ENCODE results near the gene PCBP3.

The PCBP3 gene

DNA sequence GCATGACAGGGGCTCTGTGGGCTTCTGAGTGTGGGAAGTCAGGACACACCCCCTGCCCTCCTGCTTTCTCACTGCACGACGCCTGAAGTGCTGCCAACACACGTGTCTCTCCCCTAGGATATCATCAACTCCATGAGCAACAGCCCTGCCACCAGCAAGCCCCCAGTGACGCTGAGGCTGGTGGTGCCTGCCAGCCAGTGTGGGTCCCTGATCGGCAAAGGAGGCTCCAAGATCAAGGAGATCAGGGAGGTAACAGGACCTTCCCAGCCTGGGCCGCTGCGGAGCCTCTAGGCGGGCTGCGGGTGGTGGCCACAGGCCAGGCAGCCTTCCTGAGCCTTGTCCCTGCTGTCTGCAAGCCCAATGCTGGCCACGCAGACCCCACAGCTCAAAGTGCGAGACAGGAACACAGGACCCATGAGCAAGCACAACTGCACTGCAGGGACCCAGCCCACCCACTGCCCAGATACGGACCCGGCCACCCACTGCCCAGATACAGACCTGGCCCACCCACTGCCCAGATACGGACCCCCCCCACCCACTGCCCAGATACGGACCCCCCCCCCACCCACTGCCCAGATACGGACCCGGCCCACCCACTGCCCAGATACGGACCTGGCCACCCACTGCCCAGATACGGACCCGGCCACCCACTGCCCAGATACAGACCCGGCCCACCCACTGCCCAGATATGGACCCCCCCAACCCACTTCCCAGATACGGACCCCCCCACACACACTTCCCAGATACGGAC lies 265.9 kb downstream of the PCBP3 start:
- no peak for DNase-seq (ENCODE audit: low read depth in 2 of 2)

DNA sequence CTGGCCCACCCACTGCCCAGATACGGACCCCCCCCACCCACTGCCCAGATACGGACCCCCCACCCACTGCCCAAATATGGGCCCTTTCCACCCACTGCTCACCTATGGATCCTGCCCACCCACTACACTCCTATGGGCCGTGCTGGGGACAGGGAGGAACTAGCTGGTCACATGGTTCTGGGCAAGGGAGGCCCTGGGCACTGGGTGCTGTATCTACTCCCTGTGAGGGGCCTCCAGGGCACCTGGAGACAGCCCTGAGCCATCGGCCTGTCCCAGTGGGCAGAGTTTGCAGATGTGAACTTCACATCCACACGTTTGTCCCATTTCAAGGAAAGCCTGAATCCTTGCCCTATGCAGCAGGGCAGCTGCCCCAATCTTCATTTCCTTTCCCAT lies 266.6 kb downstream of the PCBP3 start:
- DNase-seq (ENCODE audit: low read depth in 2 of 2): no peak

DNA sequence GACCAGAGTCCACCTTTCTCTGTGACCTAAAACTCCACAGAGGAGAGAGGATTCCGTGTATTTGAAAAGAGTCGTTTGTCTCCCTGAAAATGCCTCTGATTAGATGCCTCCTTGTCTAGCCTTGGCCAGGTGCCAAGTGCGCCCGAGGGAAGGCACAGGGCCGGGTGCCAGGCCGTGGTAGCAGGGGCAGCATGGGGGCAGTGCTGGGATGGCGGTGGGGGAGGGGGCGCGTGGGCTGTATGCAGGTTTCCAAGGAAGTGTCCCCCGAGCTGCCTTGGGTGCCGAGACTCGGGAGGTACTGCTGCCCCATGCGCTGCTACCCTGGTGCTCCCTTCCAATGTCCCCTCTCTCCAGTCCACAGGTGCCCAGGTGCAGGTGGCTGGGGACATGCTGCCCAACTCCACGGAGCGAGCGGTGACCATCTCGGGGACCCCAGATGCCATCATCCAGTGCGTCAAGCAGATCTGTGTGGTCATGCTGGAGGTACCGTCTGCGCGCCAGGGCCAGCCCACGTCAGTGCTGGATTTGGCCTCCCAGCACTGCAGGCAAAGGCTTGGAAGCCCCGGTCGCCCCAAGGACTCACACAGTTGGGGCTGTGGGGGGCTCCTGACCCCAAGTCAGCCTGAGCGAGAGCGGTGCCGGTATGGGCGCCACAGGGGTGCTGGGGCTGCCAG lies 267.2 kb downstream of the PCBP3 start:
- DNase-seq (ENCODE audit: low read depth in 2 of 2): no peak

DNA sequence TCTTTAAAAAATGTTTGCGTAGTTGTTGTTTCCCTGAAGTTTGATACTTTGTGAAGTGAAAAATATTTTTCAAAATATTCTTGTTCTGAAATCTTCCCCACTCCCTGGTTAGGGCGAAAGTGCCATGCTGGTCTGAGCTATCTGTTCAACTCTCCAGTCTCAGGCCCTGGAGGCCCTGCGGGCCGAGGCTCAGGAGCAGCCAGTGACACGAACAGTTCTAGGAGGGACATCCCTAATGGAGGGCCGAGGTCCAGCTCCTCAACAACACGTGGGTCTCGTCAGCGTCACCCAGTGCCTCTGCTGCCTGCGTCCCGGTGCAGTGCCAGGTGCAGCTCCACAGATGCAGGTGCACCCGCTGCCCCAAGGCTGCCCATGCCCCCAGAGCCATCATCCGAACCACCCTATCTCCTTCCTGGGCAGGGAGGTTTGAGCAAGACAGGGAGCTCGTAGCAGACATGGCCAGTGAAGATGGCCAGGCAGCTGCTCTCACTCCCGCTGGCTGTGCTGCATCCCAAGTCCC lies 268.3 kb downstream of the PCBP3 start:
- no peak for DNase-seq (ENCODE audit: low read depth in 2 of 2)

DNA sequence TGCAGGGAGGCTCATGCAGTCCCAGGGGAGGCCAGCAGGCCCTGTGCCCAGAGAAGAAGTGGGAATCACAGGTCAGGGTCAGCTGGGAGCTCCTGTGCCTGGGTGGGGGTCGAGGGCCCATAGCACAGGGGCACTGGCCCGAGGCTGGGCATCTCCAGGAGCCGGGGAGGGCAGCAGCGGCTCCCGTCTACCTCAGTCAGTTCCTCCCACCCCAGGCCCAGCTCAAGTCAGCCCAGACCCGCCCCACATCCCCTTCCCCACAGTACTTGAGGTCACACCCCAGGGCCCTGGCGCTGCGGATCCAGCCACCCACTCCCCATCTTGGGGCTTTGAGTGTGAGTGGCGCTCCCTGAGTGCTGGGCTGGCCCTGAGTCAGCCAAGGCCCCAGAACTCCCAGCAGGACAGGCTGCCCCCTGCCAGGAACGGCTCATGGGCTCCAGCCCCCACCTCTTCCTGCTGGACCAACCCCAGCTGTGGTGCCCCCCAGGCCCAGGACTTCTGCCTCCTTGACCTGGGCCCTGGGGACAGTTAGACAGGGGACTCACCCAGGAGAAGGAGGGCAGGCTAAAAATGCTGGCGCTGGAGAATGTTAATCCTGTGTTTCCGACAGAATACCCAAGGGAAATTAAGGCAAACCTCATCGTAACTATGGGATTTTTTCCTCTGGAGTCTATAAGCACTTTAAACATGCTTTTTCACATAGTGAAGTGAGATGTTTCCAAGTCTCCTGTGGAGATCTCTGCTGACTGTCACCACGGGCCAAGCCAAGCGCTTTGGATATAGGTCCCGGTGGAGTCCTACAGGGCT lies 269.3 kb downstream of the PCBP3 start:
- DNase-seq (ENCODE audit: low read depth in 2 of 2): no peak

DNA sequence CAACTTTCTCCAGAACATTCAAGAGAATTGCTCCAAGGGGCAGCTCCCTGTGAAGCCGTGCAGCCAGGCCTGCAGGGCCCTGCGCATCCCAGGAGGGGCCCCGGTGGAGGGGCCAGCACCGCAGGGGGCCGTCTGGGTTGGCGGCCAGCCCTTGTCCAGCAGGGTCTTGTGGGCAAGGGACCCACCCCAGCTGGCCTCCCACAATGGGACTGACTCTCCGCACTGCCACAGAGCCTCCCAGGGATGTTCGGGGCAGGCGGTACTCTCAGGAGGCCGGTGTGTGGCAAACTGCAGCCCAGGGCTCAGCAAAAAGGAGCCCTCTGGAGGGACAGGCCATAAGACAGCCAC lies 269.9 kb downstream of the PCBP3 start:
- no peak for DNase-seq (ENCODE audit: low read depth in 2 of 2)

DNA sequence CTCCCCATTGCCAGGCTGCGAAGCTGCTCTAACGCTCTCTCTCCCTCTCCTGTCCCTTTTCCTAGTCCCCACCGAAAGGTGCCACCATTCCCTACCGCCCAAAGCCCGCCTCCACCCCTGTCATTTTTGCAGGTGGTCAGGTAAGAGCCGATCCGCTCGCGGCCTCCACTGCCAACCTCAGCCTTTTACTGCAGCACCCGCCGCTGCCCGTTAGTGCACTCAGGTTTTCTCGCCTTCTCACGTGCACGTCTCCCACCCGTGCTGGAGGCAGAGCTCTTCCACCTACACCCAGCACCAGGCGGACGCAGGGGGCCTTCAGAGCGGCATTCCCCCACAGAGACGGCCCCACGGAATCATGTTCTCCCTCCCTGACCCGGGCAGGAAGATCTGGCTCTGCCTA lies 270.4 kb downstream of the PCBP3 start:
- no peak for DNase-seq (ENCODE audit: low read depth in 2 of 2)

DNA sequence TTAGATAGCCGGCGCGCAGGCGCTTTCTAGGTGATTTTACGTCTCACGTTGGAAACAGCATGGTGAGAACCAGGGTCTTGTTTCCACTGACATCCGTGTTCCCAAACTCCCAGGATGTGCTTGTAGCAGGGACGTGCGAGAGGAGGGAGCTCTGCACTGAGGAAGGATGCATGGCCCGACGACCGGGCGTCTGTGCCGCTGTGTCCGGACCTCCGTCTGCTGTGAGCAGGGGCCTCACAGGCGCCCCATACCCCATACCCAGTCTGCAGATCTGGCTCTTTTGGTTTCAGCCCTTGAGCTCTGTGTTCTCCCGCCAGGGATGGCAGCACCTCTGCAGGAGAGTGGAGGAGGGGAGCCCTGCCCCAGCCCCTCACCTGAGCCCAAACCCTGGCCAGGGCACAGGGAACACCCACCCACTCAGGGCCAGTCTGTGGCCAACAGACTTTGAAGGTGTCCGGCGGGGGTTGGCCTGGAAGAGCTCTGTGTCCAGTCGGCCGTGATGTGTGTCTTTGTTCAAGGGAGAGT lies 270.9 kb downstream of the PCBP3 start:
- no peak for DNase-seq (ENCODE audit: low read depth in 2 of 2)

DNA sequence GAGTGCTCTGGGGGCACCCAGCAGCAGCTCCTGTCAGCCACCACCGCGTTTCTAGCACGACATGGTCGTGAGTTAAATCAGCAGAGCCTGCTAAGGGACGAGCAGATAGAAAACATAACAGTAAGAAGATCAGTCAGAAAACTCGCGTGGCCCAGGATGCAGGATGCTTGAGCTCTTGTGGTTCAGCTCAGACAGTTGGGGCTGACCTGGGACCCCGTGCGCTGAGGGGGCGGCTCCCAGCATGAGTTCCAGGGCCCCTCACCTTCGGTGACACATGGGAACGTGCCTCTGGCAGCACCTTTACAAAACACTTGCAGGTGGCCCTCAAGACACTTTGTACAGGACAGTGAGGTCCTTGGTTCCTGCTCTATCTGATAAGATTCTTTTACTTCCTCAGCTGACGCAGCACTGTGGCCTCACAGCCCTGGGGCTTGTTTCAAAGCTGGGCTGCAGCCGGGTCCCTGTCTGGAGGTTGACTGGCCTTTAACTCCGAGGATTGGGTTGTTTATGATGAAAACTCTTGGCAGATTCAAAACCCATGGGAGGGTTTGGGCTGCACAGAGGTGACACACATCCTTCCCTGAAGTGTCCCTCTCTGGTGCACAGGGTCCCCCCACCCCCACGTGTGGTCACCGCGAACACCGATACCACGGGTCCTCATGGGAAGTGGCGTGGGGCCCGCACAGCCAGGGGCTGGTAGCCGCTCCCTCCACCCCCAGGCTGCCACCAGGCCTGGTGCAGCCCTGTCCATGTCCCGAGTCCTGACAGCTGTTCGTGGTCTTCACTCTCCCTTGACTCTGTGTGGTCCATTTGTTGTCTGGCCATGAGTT lies 272.7 kb downstream of the PCBP3 start:
- DNase-seq (ENCODE audit: low read depth in 2 of 2): no peak

DNA sequence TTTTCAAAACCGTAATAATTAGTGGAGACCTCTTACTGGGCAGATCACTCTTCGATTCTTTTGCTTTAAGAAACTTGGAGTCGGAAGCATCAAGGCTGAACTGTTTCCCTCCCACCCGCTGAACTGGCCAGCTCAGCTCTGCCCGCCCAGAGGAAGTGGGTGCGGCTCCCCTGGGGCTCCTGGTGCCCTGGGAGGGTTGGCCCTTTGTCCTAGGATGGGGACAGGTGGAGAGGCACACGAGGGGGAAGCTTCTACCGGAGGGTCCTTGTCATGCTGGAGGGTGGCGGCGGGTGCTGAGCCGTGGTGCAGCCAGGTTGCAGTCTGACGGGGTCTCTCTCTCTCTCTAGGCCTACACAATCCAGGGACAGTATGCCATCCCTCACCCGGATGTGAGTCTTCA lies 273.7 kb downstream of the PCBP3 start:
- no peak for DNase-seq (ENCODE audit: low read depth in 2 of 2)

DNA sequence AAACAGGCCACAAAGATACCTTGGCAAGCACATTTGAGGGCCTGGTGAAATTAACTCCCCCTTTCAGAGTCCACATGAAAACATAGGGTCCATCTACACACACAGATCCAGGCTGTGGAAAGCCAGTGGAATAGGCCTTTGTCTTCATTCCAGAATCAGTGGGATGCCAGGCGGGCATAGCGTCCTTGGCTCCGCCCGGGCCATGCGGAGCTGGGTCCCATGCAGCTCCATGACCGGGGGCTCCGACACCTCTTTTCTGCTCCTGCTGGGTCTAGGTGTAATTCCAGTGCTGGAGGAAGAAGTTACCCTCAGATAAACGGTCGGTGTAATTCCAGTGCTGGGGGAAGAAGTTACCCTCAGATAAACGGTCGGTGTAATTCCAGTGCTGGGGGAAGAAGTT lies 274.5 kb downstream of the PCBP3 start:
- DNase-seq (ENCODE audit: low read depth in 2 of 2): no peak

DNA sequence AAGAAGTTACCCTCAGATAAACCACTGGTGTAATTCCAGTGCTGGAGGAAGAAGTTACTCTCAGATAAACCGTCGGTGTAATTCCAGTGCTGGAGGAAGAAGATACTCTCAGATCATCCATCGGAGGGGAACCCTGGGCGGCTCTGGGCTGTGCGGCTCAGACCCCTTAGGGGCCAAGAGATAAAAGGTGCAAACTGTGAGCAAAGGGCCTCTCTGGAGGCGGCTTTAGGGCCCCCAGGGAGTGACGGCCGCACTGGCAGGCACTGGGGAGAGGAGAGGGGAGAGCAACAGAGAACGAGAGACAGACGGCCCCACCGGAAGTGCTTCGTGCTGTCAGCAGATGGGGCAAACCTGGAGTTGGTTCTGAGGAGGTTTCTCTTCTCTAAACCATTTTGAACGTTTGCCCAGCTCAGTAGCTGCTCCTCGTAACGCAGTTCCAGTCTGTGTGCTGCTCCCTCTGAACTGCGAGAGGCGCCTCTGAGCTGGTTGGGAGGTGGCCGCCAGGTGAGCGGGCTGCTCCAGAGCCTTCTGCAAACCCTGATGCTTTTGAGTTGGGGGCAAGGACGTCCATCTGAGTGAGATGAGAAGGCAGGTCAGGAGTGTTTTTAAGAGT lies 275.4 kb downstream of the PCBP3 start:
- no peak for DNase-seq (ENCODE audit: low read depth in 2 of 2)

DNA sequence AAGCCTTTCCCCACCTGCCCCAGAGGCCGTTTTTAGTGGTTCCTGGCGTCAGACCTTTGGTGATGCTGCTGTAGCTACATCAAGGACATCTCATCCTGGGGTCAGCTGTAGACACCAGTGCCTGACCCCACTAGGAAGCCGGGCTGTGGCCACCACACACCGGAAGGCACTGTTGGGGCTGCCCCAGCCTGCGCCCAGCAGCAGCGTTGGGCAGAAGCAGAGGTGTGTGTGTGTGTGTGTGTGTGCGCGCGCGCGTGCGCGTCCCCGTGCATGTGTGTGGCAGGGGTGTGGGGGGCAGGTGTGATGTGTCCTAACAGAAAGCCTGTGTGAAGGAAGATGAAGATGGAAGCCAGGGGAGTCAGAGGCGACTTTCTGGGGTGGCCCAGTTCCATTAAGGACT lies 276.1 kb downstream of the PCBP3 start:
- no peak for DNase-seq (ENCODE audit: low read depth in 2 of 2)

DNA sequence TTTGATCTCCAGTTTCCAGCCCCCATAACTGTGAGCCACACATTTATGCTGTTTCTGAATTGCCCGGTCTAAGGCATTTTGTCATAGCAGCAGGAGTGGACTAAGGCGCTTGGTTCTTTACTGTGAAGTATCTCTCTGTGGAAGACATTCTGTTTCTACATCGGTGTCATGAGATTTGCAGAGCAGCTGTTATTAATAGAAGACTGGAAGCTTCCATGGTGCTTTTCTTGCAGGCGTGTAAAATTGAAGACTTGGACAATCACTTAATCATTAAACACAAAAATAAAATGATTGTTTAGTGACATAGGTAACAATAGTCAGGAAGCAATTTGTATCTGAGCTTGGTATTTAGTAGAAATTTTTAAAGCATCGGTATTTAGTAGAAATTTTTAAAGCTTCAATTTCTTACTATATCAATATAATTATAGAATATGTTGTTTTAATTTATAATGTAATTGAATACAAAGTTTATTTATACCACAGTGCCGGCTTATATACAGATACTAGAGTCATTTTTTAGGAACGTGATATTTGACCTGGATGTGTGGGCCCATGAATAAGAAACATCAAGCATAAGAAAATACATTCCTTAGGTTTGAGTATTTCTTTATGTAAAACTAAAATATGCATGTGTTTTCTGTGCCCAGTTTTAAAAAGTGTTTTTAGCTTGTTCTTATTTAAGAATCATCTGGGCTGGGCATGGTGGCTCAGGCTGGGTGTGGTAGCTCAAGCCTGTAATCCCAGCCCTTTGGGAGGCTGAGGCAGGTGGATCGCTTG lies 277.5 kb downstream of the PCBP3 start:
- DNase-seq (ENCODE audit: low read depth in 2 of 2): no peak

DNA sequence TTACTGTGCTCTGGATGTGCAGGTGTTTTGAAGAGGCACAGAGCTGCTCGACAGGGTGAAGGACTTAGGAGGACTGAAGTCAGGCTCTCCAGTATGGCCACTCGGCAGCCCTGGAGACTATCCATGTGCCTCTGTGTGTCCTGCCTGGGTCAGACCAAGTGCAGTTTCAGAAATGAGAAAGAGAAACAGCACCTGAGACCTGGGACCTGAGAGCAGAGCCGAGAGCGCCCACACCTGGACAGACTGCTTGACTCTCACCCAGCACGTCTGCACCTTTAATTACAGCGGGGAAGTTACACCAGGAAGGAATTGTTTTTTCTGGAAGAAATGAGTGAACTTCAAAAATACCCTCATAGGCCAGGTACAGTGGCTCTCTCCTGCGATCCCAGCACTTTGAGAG lies 278.4 kb downstream of the PCBP3 start:
- DNase-seq (ENCODE audit: low read depth in 2 of 2): no peak

DNA sequence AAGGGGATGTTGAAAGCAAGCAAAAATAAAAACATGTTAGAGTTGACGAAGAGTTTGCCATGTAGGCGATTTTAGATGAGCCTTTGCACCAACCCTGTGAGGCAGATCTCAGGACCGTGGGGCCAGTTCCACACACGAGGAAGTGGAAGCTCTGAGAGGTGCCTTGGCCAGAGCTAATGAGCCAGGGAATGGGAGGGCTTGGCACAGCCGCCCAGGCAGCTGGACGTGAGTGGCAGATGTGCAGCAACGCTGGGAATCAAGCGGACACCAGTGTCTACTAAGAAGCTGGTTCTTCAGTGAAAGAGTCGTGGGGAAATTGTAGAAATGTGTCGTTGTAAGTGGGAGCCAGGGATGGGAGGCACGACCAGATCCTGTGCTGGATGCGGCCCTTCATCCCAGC lies 279.1 kb downstream of the PCBP3 start:
- DNase-seq (ENCODE audit: low read depth in 2 of 2): no peak

DNA sequence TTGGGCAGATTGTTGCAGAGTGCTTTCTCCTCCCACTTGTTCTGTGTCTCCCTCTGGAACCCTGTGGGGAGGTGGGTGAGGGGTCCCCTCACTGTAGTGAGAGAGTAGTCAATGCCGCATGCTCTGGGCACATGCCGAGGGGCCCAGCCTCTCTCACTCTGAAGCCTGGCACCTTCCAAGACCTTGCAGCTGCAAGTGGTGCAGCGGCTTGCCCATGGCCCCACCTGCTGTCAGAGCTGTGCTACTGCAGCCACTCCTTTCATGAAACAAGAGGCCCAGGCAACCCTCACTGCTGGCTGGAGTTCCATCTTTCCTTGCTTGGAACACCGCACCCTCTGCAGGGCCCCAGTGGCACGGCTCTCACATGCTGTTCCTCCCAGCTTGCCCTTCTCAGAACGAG lies 279.6 kb downstream of the PCBP3 start:
- DNase-seq (ENCODE audit: low read depth in 2 of 2): peak; percentile 43 to 47

DNA sequence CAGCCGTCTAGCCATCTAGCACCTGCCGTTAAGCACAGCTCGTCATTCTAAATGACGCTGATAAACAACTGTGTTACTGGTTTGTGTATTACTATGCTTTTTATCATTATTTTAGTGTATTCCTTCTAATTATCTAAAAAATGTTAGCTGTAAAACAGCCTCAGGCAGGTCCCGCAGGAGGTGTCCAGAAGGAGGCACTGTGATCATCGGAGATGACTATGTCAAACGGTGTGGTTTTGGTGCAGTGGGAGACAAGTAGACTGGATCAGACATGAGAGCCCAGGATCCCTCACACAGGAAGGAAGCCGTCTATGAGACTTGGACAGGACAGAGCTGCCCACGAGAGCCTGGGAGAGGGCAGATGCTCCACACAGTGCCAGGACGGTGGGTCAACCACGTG lies 282.8 kb downstream of the PCBP3 start:
- DNase-seq (ENCODE audit: low read depth in 2 of 2): no peak

DNA sequence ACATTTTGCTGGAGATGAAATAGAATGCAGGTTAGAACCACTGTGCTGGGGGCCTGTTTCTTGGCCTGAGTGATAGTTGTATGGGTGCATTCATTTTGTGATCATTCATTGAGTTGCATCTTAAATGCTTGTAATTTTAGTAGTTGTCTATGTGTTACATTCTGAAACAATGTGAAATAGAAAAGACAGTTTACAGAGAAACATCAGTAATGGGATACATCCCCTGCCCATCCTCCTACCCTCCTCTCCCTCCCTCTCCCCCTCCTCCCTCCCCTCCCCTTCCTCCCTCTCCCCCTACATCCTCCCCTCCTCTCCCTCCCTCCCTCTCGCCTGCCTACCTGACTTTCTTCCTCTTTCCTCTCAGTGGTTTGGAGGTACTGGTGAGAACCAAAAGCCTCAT lies 283.5 kb downstream of the PCBP3 start:
- no peak for DNase-seq (ENCODE audit: low read depth in 2 of 2)
